SK-MEL-5 (cell line): Measurements from ENCODE around the gene EP300. TPM values are rescaled to one million over a fixed set of nuclear protein-coding genes. Genes with fewer than 3 reads are reported as not detected.

Experiments used
- DNase-seq: peaks from one replicate; pipeline ENCODE4 v3.0.0-alpha.2; 2016; ENCODE audit warnings: low read depth, low spot score
- in situ Hi-C: cut with HindIII; loops from 2 replicates; pipeline ENCODE4 v1.10.0; 2016; ENCODE audit warnings: low sequenced_read_pairs, high pct_unique_total_duplicates, low pct_unique_long_range_greater_than_20kb
- total RNA-seq: library from RNA; depleted of rRNA; stranded (reverse); fragments of >200 nt; shearing (Covaris generic); gene quantifications from 2 replicates; pipeline ENCODE4 v1.2.3, GENCODE V29; 2014

EP300 gene
- total RNA-seq, 1 experiment from 2014 or later, result 29.0 TPM

- in situ Hi-C loops, result no loop called here
- DNase-seq, result no peak
Measured at GRCh38 chr22:41181349-41182241, 89.2 kb downstream of the EP300 start.

- no peak for DNase-seq
- in situ Hi-C loops, result no loop called here
Measured at GRCh38 chr22:41184679-41185078, 92.3 kb downstream of the EP300 start.

GRCh38 chr22:41191467-41191866 lies 99.1 kb downstream of the EP300 start:
- in situ Hi-C loops, result no loop called here
- no peak for DNase-seq

- in situ Hi-C loops, result no loop called here
- DNase-seq, result no peak
Measured at GRCh38 chr22:41193829-41194228, 101.4 kb downstream of the EP300 start.

GRCh38 chr22:41197038-41197972 lies 104.9 kb downstream of the EP300 start:
- peak; percentile 79 for DNase-seq
- in situ Hi-C loops, result no loop called here

GRCh38 chr22:41198027-41198580 lies 105.7 kb downstream of the EP300 start:
- in situ Hi-C loops, result no loop called here
- DNase-seq, result peak; percentile 67

- in situ Hi-C loops, result no loop called here
- no peak for DNase-seq
Measured at GRCh38 chr22:41201141-41201540, 108.7 kb downstream of the EP300 start.

- no peak for DNase-seq
- in situ Hi-C loops, result no loop called here
Measured at GRCh38 chr22:41203118-41203517, 110.7 kb downstream of the EP300 start.

- DNase-seq, result no peak
- in situ Hi-C loops, result no loop called here
Measured at GRCh38 chr22:41204066-41204465, 111.7 kb downstream of the EP300 start.

- peak; percentile 99 for DNase-seq
- in situ Hi-C loops, result no loop called here
Measured at GRCh38 chr22:41204992-41205900, 112.9 kb downstream of the EP300 start, which contains the start of gene L3MBTL2. Gene L3MBTL2, plus strand, starts transcription at chr22:41205312. Its CDS starts 51 bp downstream, at chr22:41205363.

GRCh38 chr22:41206719-41207118 lies 114.3 kb downstream of the EP300 start:
- no peak for DNase-seq
- in situ Hi-C loops, result no loop called here

GRCh38 chr22:41215409-41215808 lies 123.0 kb downstream of the EP300 start:
- in situ Hi-C loops, result no loop called here
- DNase-seq, result no peak

- in situ Hi-C loops, result no loop called here
Measured at GRCh38 chr22:41215926-41216325, 123.5 kb downstream of the EP300 start.

GRCh38 chr22:41216984-41217383 lies 124.6 kb downstream of the EP300 start:
- peak; percentile 37 for DNase-seq
- in situ Hi-C loops, result no loop called here

More at GRCh38 chr22:41215926-41216325, 123.5 kb downstream of the EP300 start:
- no peak for DNase-seq

GRCh38 chr22:41217553-41218157 lies 125.3 kb downstream of the EP300 start:
- in situ Hi-C loops, result no loop called here
- DNase-seq, result peak; percentile 94

GRCh38 chr22:41222846-41223507 lies 130.6 kb downstream of the EP300 start:
- DNase-seq, result no peak
- in situ Hi-C loops, result no loop called here
